ENCODE data around the gene TBC1D22B.

The TBC1D22B gene

GRCh38 chr6:37315157-37315515, 57.6 kb downstream of the TBC1D22B start:
- Histone ChIP-seq H3K4me1 (ENCODE audit: control insufficient read depth, insufficient read depth, low read length) (no peaks in the 10 kb centered on the region), H3K27ac (ENCODE audit: extremely low read depth, low read depth, low read length) (no peak overlapping the region), H3K36me3 (ENCODE audit: control insufficient read depth in 2 of 2, insufficient read depth in 1 of 2, low read length in 2 of 2) (peaks cover 12 to 77% of the 10 kb centered on the region in 2 experiments; a peak in 2 of 3 replicates), H3K4me3 (ENCODE audit: low read depth, low read length) (no peak overlapping the region), H3K9me3 (ENCODE audit: control insufficient read depth, insufficient read depth, low read depth, low read length) (no peaks in the 10 kb centered on the region)
- no peak for TF ChIP-seq ZNF239 (tag by site-specific recombination; IDR thresholded peaks at IDR 0.05)
- 0 out of 2 replicates have a peak, but pooled peaks have one; percentile 15 for TF ChIP-seq ZNF664 (tag by site-specific recombination; IDR thresholded peaks at IDR 0.05)
- CTCF ChIA-PET: interaction anchor here (0.5 to 10.6 kb wide), 24 partner anchors 10 to 392 kb away, joined by 3 to 103 read pairs (median 4); partner anchors contain the start of genes TBC1D22B and TMEM217
- POLR2A ChIA-PET: interaction anchor here (0.5 to 1.1 kb wide), 2 partner anchors 93 to 297 kb away, joined by 3 to 5 read pairs; no protein-coding TSS in a partner anchor

DNA sequence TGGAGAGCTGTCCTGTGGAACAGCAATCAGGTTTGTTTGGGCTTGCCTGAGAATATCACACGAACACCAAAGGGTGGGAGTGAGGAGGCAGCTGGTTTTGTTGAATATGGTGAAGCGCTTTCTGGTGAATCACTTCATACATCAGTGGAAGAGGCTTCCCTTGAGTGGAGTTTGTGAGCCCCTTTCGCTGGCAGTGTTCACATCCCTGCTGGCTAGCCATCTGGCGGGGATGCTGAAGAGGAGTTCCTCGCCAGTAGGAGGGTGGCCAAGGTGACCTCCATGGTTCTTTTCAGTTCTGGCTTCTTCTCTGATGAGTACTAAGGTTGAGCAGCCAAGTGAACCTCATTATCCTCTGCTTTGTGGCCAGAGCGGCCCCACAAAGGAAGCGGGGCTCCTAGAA, 58.5 kb downstream of the TBC1D22B start:
- no peaks in the 10 kb centered on the region for H3K4me1 ChIP-seq (ENCODE audit: control insufficient read depth, insufficient read depth, low read length)
- H3K27ac ChIP-seq (ENCODE audit: extremely low read depth, low read depth, low read length): no peak overlapping the region
- no peak overlapping the region for H3K4me3 ChIP-seq (ENCODE audit: low read depth, low read length)
- H3K9me3 ChIP-seq (ENCODE audit: control insufficient read depth, insufficient read depth, low read depth, low read length): no peaks in the 10 kb centered on the region
- TF ChIP-seq ZNF473 (tag by site-specific recombination; IDR thresholded peaks at IDR 0.05): no peak
- TF ChIP-seq ZNF76 (tag by site-specific recombination; IDR thresholded peaks at IDR 0.05; ENCODE audit: borderline replicate concordance, low read depth): no peak
- TF ChIP-seq ZNF560 (tag by site-specific recombination; IDR thresholded peaks at IDR 0.05; ENCODE audit: borderline replicate concordance): no peak
- TF ChIP-seq ZNF394 (tag by site-specific recombination; IDR thresholded peaks at IDR 0.05; ENCODE audit: borderline replicate concordance): no peak
- TF ChIP-seq ZFP41 (tag by site-specific recombination; IDR thresholded peaks at IDR 0.05; ENCODE audit: borderline replicate concordance): no peak
- TF ChIP-seq ZNF776 (tag by site-specific recombination; IDR thresholded peaks at IDR 0.05; ENCODE audit: borderline replicate concordance): no peak
- no peak for TF ChIP-seq ZNF514 (tag by site-specific recombination; IDR thresholded peaks at IDR 0.05)
- no peak for TF ChIP-seq ZNF335 (tag by site-specific recombination; conservative IDR thresholded peaks at IDR 0.05)
- no peak for TF ChIP-seq INSM2 (tag by site-specific recombination; IDR thresholded peaks at IDR 0.05)
- no peak for TF ChIP-seq ZBTB17 (tag by site-specific recombination; IDR thresholded peaks at IDR 0.05)
- TF ChIP-seq, protein P1, sequence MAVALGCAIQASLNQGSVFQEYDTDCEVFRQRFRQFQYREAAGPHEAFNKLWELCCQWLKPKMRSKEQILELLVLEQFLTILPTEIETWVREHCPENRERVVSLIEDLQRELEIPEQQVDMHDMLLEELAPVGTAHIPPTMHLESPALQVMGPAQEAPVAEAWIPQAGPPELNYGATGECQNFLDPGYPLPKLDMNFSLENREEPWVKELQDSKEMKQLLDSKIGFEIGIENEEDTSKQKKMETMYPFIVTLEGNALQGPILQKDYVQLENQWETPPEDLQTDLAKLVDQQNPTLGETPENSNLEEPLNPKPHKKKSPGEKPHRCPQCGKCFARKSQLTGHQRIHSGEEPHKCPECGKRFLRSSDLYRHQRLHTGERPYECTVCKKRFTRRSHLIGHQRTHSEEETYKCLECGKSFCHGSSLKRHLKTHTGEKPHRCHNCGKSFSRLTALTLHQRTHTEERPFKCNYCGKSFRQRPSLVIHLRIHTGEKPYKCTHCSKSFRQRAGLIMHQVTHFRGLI (tag by site-specific recombination; IDR thresholded peaks at IDR 0.05): no peak
- no peak for TF ChIP-seq ZNF621 (tag by site-specific recombination; IDR thresholded peaks at IDR 0.05)
- no peak for TF ChIP-seq ZNF280C (tag by site-specific recombination; IDR thresholded peaks at IDR 0.05)
- no peak for TF ChIP-seq ZNF157 (tag by site-specific recombination; IDR thresholded peaks at IDR 0.05)
- TF ChIP-seq ZEB2 (tag by site-specific recombination; IDR thresholded peaks at IDR 0.05): no peak
- TF ChIP-seq ZNF121 (tag by site-specific recombination; IDR thresholded peaks at IDR 0.05): no peak
- no peak for TF ChIP-seq ZNF792 (tag by site-specific recombination; IDR thresholded peaks at IDR 0.05)
- ChIA-PET POLR2A (no interaction called here), CTCF (interaction anchor here (1.2 to 10.6 kb wide), 6 partner anchors 9 to 296 kb away, joined by 3 to 103 read pairs (median 22); partner anchors contain the start of genes TBC1D22B and TMEM217)
- H3K36me3 ChIP-seq (ENCODE audit: control insufficient read depth in 2 of 2, insufficient read depth in 1 of 2, low read length in 2 of 2): peaks cover 12 to 86% of the 10 kb centered on the region in 2 experiments; a peak in 2 of 3 replicates

Measured in HEK293 (cell line).